Measurements from ENCODE around the gene MAN2A1.

The MAN2A1 gene

GRCh38 chr5:109908366-109908765, 218.6 kb downstream of the MAN2A1 start:
- no peak for DNase-seq (ENCODE audit: low read depth)

GRCh38 chr5:109910874-109911273, 221.1 kb downstream of the MAN2A1 start:
- DNase-seq (ENCODE audit: low read depth): no peak

GRCh38 chr5:109911731-109912130, 222.0 kb downstream of the MAN2A1 start:
- no peak for DNase-seq (ENCODE audit: low read depth)

GRCh38 chr5:109914906-109915305, 225.2 kb downstream of the MAN2A1 start:
- DNase-seq (ENCODE audit: low read depth): no peak

GRCh38 chr5:109916481-109917153, 226.9 kb downstream of the MAN2A1 start:
- DNase-seq (ENCODE audit: low read depth): no peak
